HepG2 (cell line): Measurements from ENCODE around the gene RAB3B. TPM values are rescaled to one million over a fixed set of nuclear protein-coding genes. Genes with fewer than 3 reads are reported as not detected.
A peak's percentile ranks its signal among the peaks of the same experiment; 100 is the strongest.

Experiments
- ATAC-seq: fragments of 200-7000 bp; cut with Tn5 transposase; 3 replicates; pipeline ENCODE4 v1.9.1; 2020; ENCODE audit warnings: mild to moderate bottlenecking, moderate library complexity
- BruUV-seq: library from RNA; stranded (reverse); fragments of 400-500 nt; replicated peaks from 2 replicates; lab custom pipeline; 2021; lab: Mats Ljungman, UMichigan
- CTCF ChIA-PET: fragments of 300-600 bp; formaldehyde crosslinking; extraction: SDS; loops from one replicate; lab custom pipeline; 2021; ENCODE audit warnings: low total read pairs, inconsistent platforms, low intra/inter-chr PET ratio; lab: Yijun Ruan, JAX
- POLR2A ChIA-PET: fragments of 350-600 bp; sonication (Branson Sonifier 250); formaldehyde crosslinking; loops from one replicate; lab custom pipeline; 2020; ENCODE audit warnings: antibody characterized with exemption, inconsistent platforms; lab: Yijun Ruan, JAX
- DNase-seq: peaks from one replicate; pipeline ENCODE4 v3.0.0-alpha.2; 2015; ENCODE audit warnings: low spot score
- FAIRE-seq: peaks from 3 replicates; lab custom pipeline; 2011; peaks lifted over from hg19 to GRCh38; lab: Jason Lieb, UNC
- H2AFZ ChIP-seq: one replicate; pipeline ENCODE4 v1.6.1; 2011; ENCODE audit warnings: low read length, inconsistent platforms
- H3K27ac ChIP-seq: fragments of 300-600 bp; 3 replicates; pipeline ENCODE4 v1.8.0; 2011; ENCODE audit warnings: mixed run types, mild to moderate bottlenecking, mixed read lengths, low read length, inconsistent platforms; ENCODE audit not compliant: insufficient read depth; ENCODE audit errors: extremely low read length
- H3K27me3 ChIP-seq, 2 experiments: fragments of 200-600 bp in 1 of 2; 2 replicates in 1 of 2; 3 replicates in 1 of 2; pipeline versions ENCODE4 v1.6.0 to v1.8.0; 2011; ENCODE audit warnings: low read length in 2 of 2, mild to moderate bottlenecking in 2 of 2, moderate library complexity in 2 of 2, inconsistent platforms in 1 of 2; ENCODE audit not compliant: insufficient read depth in 2 of 2, control insufficient read depth in 1 of 2
- H3K36me3 ChIP-seq, 2 experiments: fragments of 200-600 bp in 1 of 2; replicated peaks in 1 of 2; 2 replicates in 1 of 2; 3 replicates in 1 of 2; pipeline versions ENCODE4 v1.5.1 to v1.8.0; 2011; ENCODE audit warnings: low read length in 2 of 2, inconsistent platforms in 1 of 2; ENCODE audit not compliant: insufficient read depth in 2 of 2, control insufficient read depth in 1 of 2
- H3K4me1 ChIP-seq: 2 replicates; pipeline ENCODE4 v1.5.1; 2012; ENCODE audit warnings: low read length, inconsistent platforms; ENCODE audit not compliant: insufficient read depth
- H3K4me2 ChIP-seq: 2 replicates; pipeline ENCODE4 v1.6.0; 2011; ENCODE audit warnings: low read depth, low read length, inconsistent platforms
- H3K4me3 ChIP-seq, 3 experiments: fragments of 200-600 bp in 1 of 3; sonication (generic), shearing (Covaris generic) in 1 of 3; replicated peaks in 1 of 3; 2 replicates each; pipeline ENCODE4 v1.5.1; 2011 to 2016; ENCODE audit warnings: low read length in 3 of 3, inconsistent platforms in 2 of 3, low read depth in 2 of 3, mild to moderate bottlenecking in 2 of 3, control low read depth in 1 of 3, mixed read lengths in 1 of 3; ENCODE audit not compliant: insufficient read depth in 1 of 3
- H3K79me2 ChIP-seq: one replicate; pipeline ENCODE4 v1.6.1; 2011; ENCODE audit warnings: low read length, inconsistent platforms; ENCODE audit not compliant: insufficient read depth
- H3K9ac ChIP-seq: 2 replicates; pipeline ENCODE4 v1.6.0; 2011; ENCODE audit warnings: mild to moderate bottlenecking, low read depth, low read length, inconsistent platforms; ENCODE audit not compliant: insufficient read depth
- H3K9me3 ChIP-seq: 2 replicates; pipeline ENCODE4 v1.5.1; 2012; ENCODE audit warnings: mild to moderate bottlenecking, low read length
- H4K20me1 ChIP-seq: 2 replicates; pipeline ENCODE4 v1.6.0; 2011; ENCODE audit warnings: inconsistent platforms, mild to moderate bottlenecking, low read length, moderate library complexity; ENCODE audit not compliant: insufficient read depth
- CEBPB ChIP-seq: IDR thresholded peaks from 2 replicates; pipeline ENCODE4 v1.6.1; 2011; ENCODE audit warnings: low read depth, low read length, improper control_type of control experiment, borderline replicate concordance
- CEBPZ ChIP-seq: IDR thresholded peaks from 2 replicates; pipeline ENCODE4 v1.6.1; 2012; ENCODE audit warnings: low read length, improper control_type of control experiment
- EEA1 ChIP-seq: sonication (generic); formaldehyde crosslinking; IDR thresholded peaks from 2 replicates; pipeline ENCODE4 v1.5.1; 2020; ENCODE audit warnings: mild to moderate bottlenecking, missing genetic modification reagents, borderline replicate concordance
- IRF2 ChIP-seq: IDR thresholded peaks from 2 replicates; pipeline ENCODE4 v1.6.1; 2018; ENCODE audit warnings: missing genetic modification reagents, missing compliant biosample characterization
- MEIS1 ChIP-seq: sonication (generic); formaldehyde crosslinking; IDR thresholded peaks from 2 replicates; pipeline ENCODE4 v1.9.0; 2021; ENCODE audit warnings: mild to moderate bottlenecking, missing genetic modification reagents, moderate library complexity, borderline replicate concordance
- NCOA5 ChIP-seq: sonication (generic); formaldehyde crosslinking; IDR thresholded peaks from 2 replicates; pipeline ENCODE4 v1.4.0; 2020; ENCODE audit warnings: missing genetic modification reagents
- RFXAP ChIP-seq: sonication (generic); formaldehyde crosslinking; IDR thresholded peaks from 2 replicates; pipeline ENCODE4 v1.4.0; 2020; ENCODE audit warnings: missing genetic modification reagents, borderline replicate concordance
- SATB2 ChIP-seq: sonication (generic); formaldehyde crosslinking; IDR thresholded peaks from 2 replicates; pipeline ENCODE4 v1.5.0; 2020; ENCODE audit warnings: missing genetic modification reagents
- STAG1 ChIP-seq: sonication (generic); formaldehyde crosslinking; IDR thresholded peaks from 2 replicates; pipeline ENCODE4 v1.4.0; 2020; ENCODE audit warnings: missing genetic modification reagents
- ZBTB46 ChIP-seq: sonication (generic); formaldehyde crosslinking; IDR thresholded peaks from 2 replicates; pipeline ENCODE4 v1.4.0; 2020; ENCODE audit warnings: mild to moderate bottlenecking, missing genetic modification reagents, borderline replicate concordance
- ZHX1 ChIP-seq: sonication (generic); formaldehyde crosslinking; IDR thresholded peaks from 2 replicates; pipeline ENCODE4 v1.8.1; 2022; ENCODE audit warnings: low read depth, mild to moderate bottlenecking, missing genetic modification reagents
- ZKSCAN1 ChIP-seq: fragments of 150-350 bp; IDR thresholded peaks from 2 replicates; pipeline ENCODE4 v1.6.1; 2014; ENCODE audit warnings: low read length
- ZNF30 ChIP-seq: sonication (generic); formaldehyde crosslinking; IDR thresholded peaks from 2 replicates; pipeline ENCODE4 v1.5.0; 2020; ENCODE audit warnings: mild to moderate bottlenecking, missing genetic modification reagents
- WGBS: methylation state at CpG from one replicate; pipeline ENCODE4 v1.1.6; 2017; ENCODE audit warnings: low lambda C conversion rate; 5-methylcytosine and 5-hydroxymethylcytosine counted together
- in situ Hi-C: cut with HindIII; loops from 2 replicates; pipeline ENCODE4 v1.10.0; 2017; ENCODE audit warnings: low pct_unique_long_range_greater_than_20kb; ENCODE audit not compliant: extremely low pct_ligation_motif_present
- intact Hi-C: fragments of 100-400 bp; cut with micrococcal nuclease; formaldehyde crosslinking; loops from one replicate; pipeline ENCODE4 v1.10.0; 2022; ENCODE audit not compliant: unreplicated experiment
- polyA plus RNA-seq, 8 experiments: library from polyadenylated mRNA; depleted of rRNA in 3 of 8; stranded (reverse) in 7 of 8; unstranded in 1 of 8; fragments of >200 nt; fragmentation: Illumina TruSeq in 4 of 8; extraction: Trizol in 4 of 8; gene quantifications; 2 replicates each; pipeline versions ENCODE4 v1.2.1 to v1.2.3, GENCODE V29; 2011 to 2016; ENCODE audit warnings: low read depth in 4 of 8, missing spikeins in 1 of 8, mixed read lengths in 1 of 8; ENCODE audit not compliant: insufficient read depth in 1 of 8
- total RNA-seq, 5 experiments: library from RNA; depleted of rRNA; stranded (reverse); fragments of >200 nt; fragmentation: Illumina TruSeq; extraction: Trizol; gene quantifications; 2 replicates each; pipeline ENCODE4 v1.2.3, GENCODE V29; 2016; ENCODE audit warnings: low read depth in 1 of 5

The RAB3B gene
- total and polyA plus RNA-seq, 2 of the 13 experiments (the other 11 are each of a cell fraction or from before 2014, with no cell fraction given) = 1.0 to 1.2 TPM

- ATAC-seq = peak; percentile 87
- FAIRE-seq = peak; percentile 34
- peak within 1 kb of the TSS; percentile 75 to 95 (median 88) for H3K4me3 ChIP-seq
- intact Hi-C loops (no loop called here), in situ Hi-C loops (no loop called here)
- ChIA-PET POLR2A (interaction anchor here (1.1 to 2.6 kb wide), 5 partner anchors 9 to 47 kb away, joined by 4 to 25 read pairs (median 5); partner anchors contain the start of genes BTF3L4 and TXNDC12), CTCF (no interaction called here)
- H3K36me3 ChIP-seq = no peaks in the 10 kb centered on the region
- H3K9ac ChIP-seq = peak within 1 kb of the TSS; percentile 90
- peaks cover 76% of the 10 kb centered on the region for H3K4me1 ChIP-seq
- H3K79me2 ChIP-seq = peaks cover 35% of the 10 kb centered on the region
- TSS peak; percentile 63 for BruUV-seq
- peak within 1 kb of the TSS; percentile 80 for H3K27ac ChIP-seq
- peak within 1 kb of the TSS; percentile 94 for H3K4me2 ChIP-seq
- H3K9me3 ChIP-seq = no peaks in the 10 kb centered on the region
- no peaks in the 10 kb centered on the region for H4K20me1 ChIP-seq
- DNase-seq = peak; percentile 82
- 8% methylated on average over 26 of the region's 78 CpGs for WGBS
- peak within 1 kb of the TSS; percentile 3 for H2AFZ ChIP-seq
- H3K27me3 ChIP-seq = no peaks in the 10 kb centered on the region; a peak in 1 of 5 replicates
- TF ChIP-seq RFXAP (CRISPR knock-in tag) = peak; percentile 85; the same call in 1 of the 2 replicates
- peak; percentile 74 for TF ChIP-seq IRF2 (CRISPR knock-in tag)
- TF ChIP-seq MEIS1 (CRISPR knock-in tag) = peak; percentile 84; the same call in 1 of the 2 replicates
- peak; percentile 83; the same call in 1 of the 2 replicates for TF ChIP-seq ZBTB46 (CRISPR knock-in tag)
- TF ChIP-seq NCOA5 (CRISPR knock-in tag) = no peak
- no peak for TF ChIP-seq CEBPZ
- 0 out of 2 replicates have a peak, but pooled peaks have one; percentile 19 for TF ChIP-seq ZKSCAN1
- TF ChIP-seq STAG1 (CRISPR knock-in tag) = no peak
- TF ChIP-seq ZNF30 (CRISPR knock-in tag) = no peak
- no peak for TF ChIP-seq CEBPB
- no peak for TF ChIP-seq EEA1 (CRISPR knock-in tag)
- 0 out of 2 replicates have a peak, but pooled peaks have one; percentile 64 for TF ChIP-seq ZHX1 (CRISPR knock-in tag)
- TF ChIP-seq SATB2 (CRISPR knock-in tag) = no peak
These were observed 42.9 kb upstream of the RAB3B start, which contains the start of gene KTI12 for GRCh38 chr1:52033190-52034049. KTI12 (minus strand) TSS chr1:52033810; CDS start chr1:52033761, 49 bp downstream.
